KMS-11 (cell line): ENCODE results near the gene TSNAX.

Experiments used
- H2AFZ ChIP-seq: fragments of 200-600 bp; sonication (generic); 2 replicates; pipeline ENCODE4 v1.6.1; 2016; ENCODE audit warnings: antibody characterized with exemption, mixed run types, low read depth
- H3K27ac ChIP-seq: fragments of 200-600 bp; sonication (generic); 2 replicates; pipeline ENCODE4 v1.6.1; 2016; ENCODE audit warnings: mild to moderate bottlenecking, mixed run types
- H3K27me3 ChIP-seq: fragments of 200-600 bp; sonication (generic); 2 replicates; pipeline ENCODE4 v1.6.1; 2017; ENCODE audit warnings: mild to moderate bottlenecking, low read depth, mixed run types, moderate library complexity; ENCODE audit not compliant: insufficient read depth
- H3K36me3 ChIP-seq: fragments of 200-600 bp; sonication (generic); 2 replicates; pipeline ENCODE4 v1.6.1; 2017; ENCODE audit warnings: mild to moderate bottlenecking, mixed run types; ENCODE audit not compliant: insufficient read depth
- H3K4me1 ChIP-seq: fragments of 200-600 bp; sonication (generic); 2 replicates; pipeline ENCODE4 v1.6.1; 2016; ENCODE audit warnings: mild to moderate bottlenecking, low read depth, mixed run types; ENCODE audit not compliant: poor library complexity, severe bottlenecking
- H3K4me2 ChIP-seq: fragments of 200-600 bp; sonication (generic); 2 replicates; pipeline ENCODE4 v1.7.0; 2016; ENCODE audit warnings: mild to moderate bottlenecking, mixed run types
- H3K4me3 ChIP-seq: fragments of 200-600 bp; sonication (generic); IDR thresholded peaks from 2 replicates; pipeline ENCODE4 v1.6.1; 2017; ENCODE audit warnings: low read depth, low read length, mixed read lengths; ENCODE audit not compliant: insufficient read depth
- H3K79me2 ChIP-seq: fragments of 200-600 bp; sonication (generic); 2 replicates; pipeline ENCODE4 v1.6.1; 2016; ENCODE audit warnings: low read depth, mixed run types; ENCODE audit not compliant: insufficient read depth
- H3K9ac ChIP-seq: fragments of 200-600 bp; sonication (generic); 2 replicates; pipeline ENCODE4 v1.6.1; 2016; ENCODE audit warnings: mild to moderate bottlenecking, mixed run types
- H4K20me1 ChIP-seq: fragments of 200-600 bp; sonication (generic); 2 replicates; pipeline ENCODE4 v1.6.1; 2016; ENCODE audit warnings: mild to moderate bottlenecking, mixed run types; ENCODE audit not compliant: insufficient read depth
- TF ChIP-seq, protein P1 (sequence below): fragments of 200-600 bp; sonication (generic); conservative IDR thresholded peaks from 2 replicates; pipeline ENCODE4 v1.6.1; 2017; ENCODE audit warnings: low read depth, mild to moderate bottlenecking, antibody characterized with exemption, low read length, moderate library complexity, mixed read lengths

TSNAX gene

DNA sequence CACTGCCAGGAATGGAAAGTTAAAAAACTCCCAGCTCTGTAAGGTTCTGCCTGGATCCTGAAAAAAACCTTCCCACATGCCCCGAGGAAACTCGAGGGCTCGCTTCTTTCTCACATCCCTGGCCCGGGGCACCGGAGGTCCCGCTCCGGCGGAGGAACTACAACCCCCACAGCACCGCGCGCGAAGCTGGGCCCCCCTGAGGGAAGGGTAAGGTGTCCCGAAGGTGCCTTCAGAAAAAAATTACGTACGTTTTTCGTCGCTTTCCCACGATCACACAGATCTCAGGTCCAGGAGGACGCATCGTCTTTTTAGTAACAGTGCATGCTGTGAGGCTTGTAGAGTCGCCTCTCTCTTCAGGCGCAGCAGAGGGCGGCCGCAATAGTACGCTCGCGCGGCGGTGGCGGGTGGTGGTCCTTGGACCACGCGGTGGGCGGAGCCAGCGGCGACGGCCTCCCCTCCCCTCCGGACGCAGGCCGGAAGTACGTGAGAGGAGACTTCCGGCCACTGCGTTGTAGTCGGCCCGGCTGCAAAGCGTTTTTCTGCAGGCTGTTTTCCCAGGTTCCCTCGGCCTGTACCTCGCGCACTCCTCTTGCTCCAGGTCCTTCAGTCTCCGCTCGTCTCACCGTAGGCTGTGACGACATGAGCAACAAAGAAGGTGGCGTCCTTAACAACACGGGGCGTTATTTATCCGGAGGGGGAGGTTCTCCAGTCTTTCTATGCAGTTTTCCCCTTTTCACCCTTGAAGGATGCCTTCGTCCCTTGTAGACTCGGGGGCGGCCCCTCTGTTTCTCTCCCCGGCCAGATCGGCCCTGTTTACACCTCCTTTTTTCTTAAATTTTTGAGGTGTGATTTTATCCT lies at the start of gene TSNAX:
Gene TSNAX (plus strand): TSS at position 498 of the 858 bp plus-strand sequence. CDS start 142 bp downstream, at position 640.
- peaks cover 19% of the 10 kb centered on the region for H3K4me1 ChIP-seq
- peak within 1 kb of the TSS; percentile 99 for H2AFZ ChIP-seq
- TF ChIP-seq, protein P1, sequence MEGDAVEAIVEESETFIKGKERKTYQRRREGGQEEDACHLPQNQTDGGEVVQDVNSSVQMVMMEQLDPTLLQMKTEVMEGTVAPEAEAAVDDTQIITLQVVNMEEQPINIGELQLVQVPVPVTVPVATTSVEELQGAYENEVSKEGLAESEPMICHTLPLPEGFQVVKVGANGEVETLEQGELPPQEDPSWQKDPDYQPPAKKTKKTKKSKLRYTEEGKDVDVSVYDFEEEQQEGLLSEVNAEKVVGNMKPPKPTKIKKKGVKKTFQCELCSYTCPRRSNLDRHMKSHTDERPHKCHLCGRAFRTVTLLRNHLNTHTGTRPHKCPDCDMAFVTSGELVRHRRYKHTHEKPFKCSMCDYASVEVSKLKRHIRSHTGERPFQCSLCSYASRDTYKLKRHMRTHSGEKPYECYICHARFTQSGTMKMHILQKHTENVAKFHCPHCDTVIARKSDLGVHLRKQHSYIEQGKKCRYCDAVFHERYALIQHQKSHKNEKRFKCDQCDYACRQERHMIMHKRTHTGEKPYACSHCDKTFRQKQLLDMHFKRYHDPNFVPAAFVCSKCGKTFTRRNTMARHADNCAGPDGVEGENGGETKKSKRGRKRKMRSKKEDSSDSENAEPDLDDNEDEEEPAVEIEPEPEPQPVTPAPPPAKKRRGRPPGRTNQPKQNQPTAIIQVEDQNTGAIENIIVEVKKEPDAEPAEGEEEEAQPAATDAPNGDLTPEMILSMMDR = no peak

GRCh38 chr1:231478811-231479210 lies 49.7 kb upstream of the TSNAX start:
- Histone ChIP-seq H3K36me3 (no peaks in the 10 kb centered on the region), H3K27ac (no peak overlapping the region), H3K4me1 (no peaks in the 10 kb centered on the region), H4K20me1 (no peaks in the 10 kb centered on the region), H3K4me3 (no peak overlapping the region), H3K79me2 (no peaks in the 10 kb centered on the region), H3K4me2 (no peak overlapping the region), H3K9ac (no peak overlapping the region), H3K27me3 (no peaks in the 10 kb centered on the region), H2AFZ (no peak overlapping the region)
- TF ChIP-seq, protein P1 = no peak

More for the DNA sequence above, at the start of gene TSNAX:
- Histone ChIP-seq H3K9ac (peak within 1 kb of the TSS; percentile 82), H3K27ac (peak within 1 kb of the TSS; percentile 82), H3K4me3 (peak within 1 kb of the TSS; percentile 83), H3K79me2 (peaks cover 15% of the 10 kb centered on the region), H3K36me3 (no peaks in the 10 kb centered on the region), H4K20me1 (no peaks in the 10 kb centered on the region), H3K27me3 (no peaks in the 10 kb centered on the region), H3K4me2 (peak within 1 kb of the TSS; percentile 95)

GRCh38 chr1:231480008-231480407 lies 48.5 kb upstream of the TSNAX start:
- no peaks in the 10 kb centered on the region for H3K79me2 ChIP-seq
- H4K20me1 ChIP-seq = no peaks in the 10 kb centered on the region
- TF ChIP-seq, protein P1 = no peak
- no peaks in the 10 kb centered on the region for H3K27me3 ChIP-seq
- H3K4me1 ChIP-seq = no peaks in the 10 kb centered on the region
- H3K4me3 ChIP-seq = no peak overlapping the region
- H2AFZ ChIP-seq = no peak overlapping the region
- no peak overlapping the region for H3K27ac ChIP-seq
- H3K9ac ChIP-seq = no peak overlapping the region
- no peak overlapping the region for H3K4me2 ChIP-seq
- no peaks in the 10 kb centered on the region for H3K36me3 ChIP-seq

- no peaks in the 10 kb centered on the region for H3K36me3 ChIP-seq
- H3K9ac ChIP-seq = no peak overlapping the region
- no peaks in the 10 kb centered on the region for H3K27me3 ChIP-seq
- no peaks in the 10 kb centered on the region for H3K4me1 ChIP-seq
- H3K27ac ChIP-seq = no peak overlapping the region
- H3K4me3 ChIP-seq = no peak overlapping the region
- H4K20me1 ChIP-seq = no peaks in the 10 kb centered on the region
- no peak overlapping the region for H2AFZ ChIP-seq
- TF ChIP-seq, protein P1 = no peak
- no peaks in the 10 kb centered on the region for H3K79me2 ChIP-seq
- no peak overlapping the region for H3K4me2 ChIP-seq
Measured at GRCh38 chr1:231481289-231481688, 47.2 kb upstream of the TSNAX start.
